GM21737 (cell line): ENCODE data around the gene ATP1A2.
"Not testable (repeated sequence)": the region's sequence is repeated elsewhere in the genome, so short reads cannot be mapped to it uniquely, and the experiment has no call there.

Source experiments
- ATAC-seq: cut with Tn5 transposase; IDR thresholded peaks from one replicate; pipeline ENCODE4 v1.9.1; 2021; ENCODE audit warnings: mild to moderate bottlenecking, moderate library complexity; ENCODE audit not compliant: unreplicated experiment

Gene ATP1A2

DNA sequence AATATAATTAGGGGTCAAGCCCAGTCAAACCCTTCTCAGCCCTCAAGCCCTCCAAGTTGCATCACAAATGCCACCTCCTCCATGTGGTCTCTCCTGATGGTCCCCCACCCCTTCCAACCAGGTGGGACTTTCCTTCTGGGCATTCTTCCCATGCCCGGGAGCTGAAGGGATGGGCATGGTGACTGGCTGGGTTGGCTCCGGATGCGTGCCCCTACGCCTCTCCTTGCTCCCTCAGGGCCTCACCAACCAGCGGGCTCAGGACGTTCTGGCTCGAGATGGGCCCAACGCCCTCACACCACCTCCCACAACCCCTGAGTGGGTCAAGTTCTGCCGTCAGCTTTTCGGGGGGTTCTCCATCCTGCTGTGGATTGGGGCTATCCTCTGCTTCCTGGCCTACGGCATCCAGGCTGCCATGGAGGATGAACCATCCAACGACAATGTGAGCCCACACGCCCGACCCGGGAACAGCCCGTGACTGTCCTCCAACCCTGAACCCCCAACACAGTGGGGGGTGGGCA, 7.5 kb downstream of the ATP1A2 start:
- no peak for ATAC-seq

DNA sequence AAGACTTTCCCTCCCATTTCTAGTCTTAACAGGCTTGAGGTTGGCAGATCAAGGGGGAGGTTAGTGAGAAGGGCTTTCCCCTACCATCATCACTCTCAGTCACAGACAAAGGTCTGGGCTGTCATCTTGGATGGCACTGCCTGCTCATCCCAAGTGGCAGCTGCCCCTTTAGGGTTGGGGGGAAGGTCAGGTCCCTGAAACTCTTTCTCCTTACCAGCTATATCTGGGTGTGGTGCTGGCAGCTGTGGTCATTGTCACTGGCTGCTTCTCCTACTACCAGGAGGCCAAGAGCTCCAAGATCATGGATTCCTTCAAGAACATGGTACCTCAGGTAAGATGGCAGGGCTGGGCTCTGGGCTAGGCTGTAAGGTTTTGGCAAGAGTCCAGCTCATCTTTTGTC, 8.2 kb downstream of the ATP1A2 start:
- no peak for ATAC-seq

- no peak for ATAC-seq
Measured at GRCh38 chr1:160124705-160125478, 9.3 kb downstream of the ATP1A2 start.

DNA sequence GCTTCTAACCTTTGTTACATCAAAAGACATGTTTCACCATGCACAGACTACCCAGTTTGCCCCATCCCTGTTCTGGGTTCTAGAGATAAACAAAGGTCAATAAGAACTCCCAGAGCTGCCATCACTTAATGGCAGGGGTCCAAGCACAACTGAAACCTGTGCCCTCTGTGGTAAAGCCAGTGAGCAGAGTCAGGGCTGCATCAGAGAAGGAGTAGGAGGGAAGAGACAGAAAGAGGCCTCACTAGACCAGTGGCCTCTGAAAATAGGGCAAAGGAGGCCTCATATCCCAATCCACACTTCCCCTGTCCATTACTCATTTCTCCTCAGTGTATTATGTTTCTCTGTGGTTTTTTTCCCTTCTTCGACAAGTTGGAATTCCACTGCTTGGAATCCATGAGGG, 10.2 kb downstream of the ATP1A2 start:
- no peak for ATAC-seq

DNA sequence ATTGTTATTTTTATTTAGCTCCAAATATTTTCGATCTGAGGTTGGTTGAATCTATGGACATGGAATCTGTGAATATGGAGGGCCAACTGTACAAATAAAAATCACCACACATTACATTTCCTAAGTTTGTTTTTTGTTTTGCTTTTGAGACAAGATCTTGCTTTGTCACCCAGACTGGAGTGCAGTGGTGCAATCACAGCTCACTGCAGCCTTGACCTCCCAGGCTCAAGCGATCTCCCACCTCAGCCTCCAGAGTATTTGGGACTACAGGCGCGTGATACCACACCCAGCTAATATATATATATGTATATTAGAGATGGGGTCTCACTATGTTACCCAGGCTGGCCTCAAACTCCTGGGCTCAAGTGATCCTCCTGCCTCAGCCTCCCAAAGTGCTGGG, 10.8 kb downstream of the ATP1A2 start:
- ATAC-seq: not testable (repeated sequence)

DNA sequence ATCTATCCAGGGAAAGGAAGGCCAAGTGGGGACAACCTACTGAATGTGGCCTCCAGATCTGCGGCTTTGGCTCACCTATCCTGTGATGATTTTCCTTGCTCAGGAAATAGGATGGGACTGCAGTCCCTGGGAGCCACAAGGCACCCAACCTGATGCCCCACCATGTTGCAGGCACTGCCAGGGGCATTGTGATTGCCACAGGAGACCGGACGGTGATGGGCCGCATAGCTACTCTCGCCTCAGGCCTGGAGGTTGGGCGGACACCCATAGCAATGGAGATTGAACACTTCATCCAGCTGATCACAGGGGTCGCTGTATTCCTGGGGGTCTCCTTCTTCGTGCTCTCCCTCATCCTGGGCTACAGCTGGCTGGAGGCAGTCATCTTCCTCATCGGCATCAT, 11.8 kb downstream of the ATP1A2 start:
- no peak for ATAC-seq

GRCh38 chr1:160127865-160128523, 12.4 kb downstream of the ATP1A2 start:
- no peak for ATAC-seq

DNA sequence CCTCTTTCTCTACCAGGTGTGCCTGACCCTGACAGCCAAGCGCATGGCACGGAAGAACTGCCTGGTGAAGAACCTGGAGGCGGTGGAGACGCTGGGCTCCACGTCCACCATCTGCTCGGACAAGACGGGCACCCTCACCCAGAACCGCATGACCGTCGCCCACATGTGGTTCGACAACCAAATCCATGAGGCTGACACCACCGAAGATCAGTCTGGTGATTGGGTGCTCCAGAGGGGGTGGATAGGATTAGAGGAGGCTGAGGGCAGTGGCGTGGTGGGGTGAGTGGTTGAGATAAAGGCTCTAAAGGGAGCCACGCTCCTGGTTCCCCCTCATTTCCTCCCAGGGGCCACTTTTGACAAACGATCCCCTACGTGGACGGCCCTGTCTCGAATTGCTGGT, 13.1 kb downstream of the ATP1A2 start:
- ATAC-seq: no peak

DNA sequence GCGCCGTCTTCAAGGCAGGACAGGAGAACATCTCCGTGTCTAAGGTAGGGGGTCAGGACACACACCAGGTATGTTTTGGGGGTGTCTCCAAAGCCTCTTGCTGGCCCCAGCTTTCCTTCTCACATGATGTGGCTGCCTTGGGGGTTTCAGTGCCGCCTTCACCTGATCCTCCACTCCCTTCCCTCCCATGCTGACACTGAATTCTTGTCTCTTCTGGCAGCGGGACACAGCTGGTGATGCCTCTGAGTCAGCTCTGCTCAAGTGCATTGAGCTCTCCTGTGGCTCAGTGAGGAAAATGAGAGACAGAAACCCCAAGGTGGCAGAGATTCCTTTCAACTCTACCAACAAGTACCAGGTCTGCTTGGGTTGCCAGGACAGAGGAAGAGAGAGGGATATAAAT, 13.5 kb downstream of the ATP1A2 start:
- ATAC-seq: no peak

DNA sequence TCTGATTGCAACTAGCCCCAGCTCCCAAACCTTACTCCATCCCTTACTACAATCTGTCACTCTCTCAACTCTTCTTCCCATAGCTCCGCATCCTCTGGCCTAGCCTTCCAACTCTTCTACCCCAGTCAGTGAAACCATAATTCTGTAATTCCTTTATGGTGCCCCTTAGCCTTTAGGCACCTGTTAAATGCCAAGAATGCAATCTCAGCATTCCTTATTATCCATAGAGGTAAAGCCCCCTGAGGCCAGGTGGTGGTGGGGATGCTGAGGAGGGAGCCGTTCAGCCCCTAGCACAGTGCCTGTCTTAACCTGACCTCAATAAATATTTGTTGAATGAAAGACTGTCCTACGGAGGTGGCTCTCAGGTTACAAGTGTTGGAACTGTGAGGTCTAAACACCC, 14.0 kb downstream of the ATP1A2 start:
- ATAC-seq: no peak

GRCh38 chr1:160129966-160130365, 14.4 kb downstream of the ATP1A2 start:
- ATAC-seq: no peak

DNA sequence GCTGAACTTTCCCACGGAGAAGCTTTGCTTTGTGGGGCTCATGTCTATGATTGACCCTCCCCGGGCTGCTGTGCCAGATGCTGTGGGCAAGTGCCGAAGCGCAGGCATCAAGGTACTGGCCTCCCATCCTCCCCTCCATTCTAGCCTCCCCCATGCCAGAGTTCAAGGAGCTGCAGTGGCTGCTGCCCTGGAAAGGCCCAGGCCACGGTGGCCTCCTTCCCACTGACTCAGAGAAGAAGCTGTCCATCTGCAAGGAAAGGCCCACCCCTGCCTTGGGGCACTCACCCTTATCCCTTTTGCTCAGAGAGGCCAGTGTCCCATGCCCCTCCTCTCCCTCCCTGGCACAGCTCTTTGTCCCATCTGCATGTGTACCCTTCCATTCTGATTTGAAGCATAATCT, 14.9 kb downstream of the ATP1A2 start:
- no peak for ATAC-seq

GRCh38 chr1:160130939-160131338, 15.4 kb downstream of the ATP1A2 start:
- ATAC-seq: no peak

GRCh38 chr1:160131803-160132565, 16.4 kb downstream of the ATP1A2 start:
- ATAC-seq: no peak

DNA sequence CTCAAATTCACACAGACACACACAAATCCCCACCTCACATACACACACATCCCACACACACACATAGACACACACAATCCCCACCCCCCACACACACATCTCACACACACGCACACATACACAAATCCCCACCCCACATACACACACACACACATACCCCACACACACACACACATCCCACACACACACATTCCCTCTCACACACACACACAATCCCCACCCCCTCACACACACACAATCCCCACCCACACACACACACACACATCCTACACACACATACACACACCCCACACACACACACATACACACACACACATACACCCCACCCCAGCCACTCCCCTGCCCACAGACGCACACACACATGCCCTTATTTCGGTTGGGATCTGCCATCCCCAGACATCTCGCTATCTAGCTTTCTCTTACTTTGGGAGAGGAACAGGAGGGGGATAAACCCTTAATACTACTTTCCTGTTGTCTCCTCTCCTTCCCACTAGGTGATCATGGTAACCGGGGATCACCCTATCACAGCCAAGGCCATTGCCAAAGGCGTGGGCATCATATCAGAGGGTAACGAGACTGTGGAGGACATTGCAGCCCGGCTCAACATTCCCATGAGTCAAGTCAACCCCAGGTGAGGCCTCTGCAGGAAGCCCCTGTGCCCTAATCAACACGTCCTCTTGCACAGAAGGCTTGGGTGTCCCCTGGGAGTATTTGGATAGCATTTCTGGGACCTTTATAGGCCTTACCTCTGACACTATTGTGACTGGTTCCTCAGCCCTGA, 18.6 kb downstream of the ATP1A2 start:
- ATAC-seq: no peak

GRCh38 chr1:160134791-160135572, 19.4 kb downstream of the ATP1A2 start:
- ATAC-seq: no peak

- ATAC-seq: no peak
Measured at GRCh38 chr1:160136121-160136925, 20.8 kb downstream of the ATP1A2 start.

- no peak for ATAC-seq
Measured at GRCh38 chr1:160136926-160137200, 21.3 kb downstream of the ATP1A2 start.

GRCh38 chr1:160137216-160137862, 21.8 kb downstream of the ATP1A2 start:
- no peak for ATAC-seq
